ENCODE results near the gene LTBP1. TPM values are rescaled to one million over a fixed set of nuclear protein-coding genes. Genes with fewer than 3 reads are reported as not detected.
A peak's percentile ranks its signal among the peaks of the same experiment; 100 is the strongest.
"Not testable (repeated sequence)": the region's sequence is repeated elsewhere in the genome, so short reads cannot be mapped to it uniquely, and the experiment has no call there.

Gene LTBP1
- total RNA-seq, 3 donors from 2014 or later, result 13.3 to 18.7 (median 17.4) TPM

DNA sequence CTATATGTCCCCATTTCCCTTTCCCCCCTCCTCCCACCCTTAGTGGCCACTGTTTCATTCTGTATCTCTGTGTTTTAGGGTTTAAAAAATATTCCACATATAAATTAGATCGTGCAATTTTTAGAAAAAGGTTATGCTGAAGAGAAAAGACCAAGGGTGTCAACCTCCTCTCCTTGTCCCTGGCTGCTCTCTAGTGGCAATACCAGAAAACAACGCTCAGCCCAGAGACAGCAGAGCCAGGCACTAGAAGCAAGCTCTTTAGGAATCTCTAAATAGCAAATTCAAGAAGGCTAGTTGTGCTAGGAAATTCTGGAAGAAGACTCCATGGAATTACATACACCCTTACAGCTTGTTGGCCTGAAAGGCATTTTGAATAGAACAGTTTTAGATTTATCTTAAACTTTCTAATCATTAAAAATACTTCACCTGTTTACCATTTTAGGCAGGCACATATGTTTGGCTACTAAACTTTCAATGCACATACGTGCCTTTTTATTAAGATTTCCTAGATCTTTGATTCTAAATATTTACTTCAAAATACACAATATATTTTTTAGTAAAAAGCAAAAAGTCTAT lies 494.6 kb downstream of the LTBP1 start:
- Histone ChIP-seq H3K27me3 (no peaks in the 10 kb centered on the region), H3K4me1 (no peaks in the 10 kb centered on the region), H3K27ac (no peak overlapping the region), H3K36me3 (no peaks in the 10 kb centered on the region), H3K9me3 (no peaks in the 10 kb centered on the region), H3K4me3 (no peak overlapping the region)
- intact Hi-C loops (cut with DNase I; ENCODE audit: low total_unique reads), result no loop called here
- no peak for TF ChIP-seq POLR2A (IDR thresholded peaks at IDR 0.05)
- TF ChIP-seq, protein P1, sequence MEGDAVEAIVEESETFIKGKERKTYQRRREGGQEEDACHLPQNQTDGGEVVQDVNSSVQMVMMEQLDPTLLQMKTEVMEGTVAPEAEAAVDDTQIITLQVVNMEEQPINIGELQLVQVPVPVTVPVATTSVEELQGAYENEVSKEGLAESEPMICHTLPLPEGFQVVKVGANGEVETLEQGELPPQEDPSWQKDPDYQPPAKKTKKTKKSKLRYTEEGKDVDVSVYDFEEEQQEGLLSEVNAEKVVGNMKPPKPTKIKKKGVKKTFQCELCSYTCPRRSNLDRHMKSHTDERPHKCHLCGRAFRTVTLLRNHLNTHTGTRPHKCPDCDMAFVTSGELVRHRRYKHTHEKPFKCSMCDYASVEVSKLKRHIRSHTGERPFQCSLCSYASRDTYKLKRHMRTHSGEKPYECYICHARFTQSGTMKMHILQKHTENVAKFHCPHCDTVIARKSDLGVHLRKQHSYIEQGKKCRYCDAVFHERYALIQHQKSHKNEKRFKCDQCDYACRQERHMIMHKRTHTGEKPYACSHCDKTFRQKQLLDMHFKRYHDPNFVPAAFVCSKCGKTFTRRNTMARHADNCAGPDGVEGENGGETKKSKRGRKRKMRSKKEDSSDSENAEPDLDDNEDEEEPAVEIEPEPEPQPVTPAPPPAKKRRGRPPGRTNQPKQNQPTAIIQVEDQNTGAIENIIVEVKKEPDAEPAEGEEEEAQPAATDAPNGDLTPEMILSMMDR (IDR thresholded peaks at IDR 0.05), result peak in 1 of 3 donors; percentile 58
- no peak for DNase-seq (ENCODE audit: low spot score in 2 of 2)

DNA sequence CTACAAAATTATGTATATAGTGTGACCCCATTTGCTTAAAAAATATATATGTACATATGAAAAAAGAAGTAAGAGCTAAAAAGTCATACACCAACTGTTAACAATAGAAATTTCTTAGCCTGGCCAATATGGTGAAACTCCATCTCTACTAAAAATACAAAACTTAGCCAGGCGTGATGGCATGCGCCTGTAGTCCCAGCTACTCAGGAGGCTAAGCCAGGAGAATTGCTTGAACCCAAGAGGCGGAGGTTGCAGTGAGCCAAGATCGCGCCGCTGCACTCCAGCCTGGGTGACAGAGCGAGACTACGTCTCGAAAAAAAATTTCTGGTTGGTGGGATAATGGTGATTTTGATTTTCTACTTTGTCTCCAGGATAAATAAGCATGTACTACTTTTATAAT lies 495.3 kb downstream of the LTBP1 start:
- intact Hi-C loops (cut with DNase I; ENCODE audit: low total_unique reads); H3K27me3 ChIP-seq; DNase-seq (ENCODE audit: low spot score in 2 of 2); H3K36me3 ChIP-seq; H3K9me3 ChIP-seq; H3K4me3 ChIP-seq; H3K4me1 ChIP-seq: not testable (repeated sequence)
- peak overlapping the region; percentile 41 to 45 for H3K27ac ChIP-seq

DNA sequence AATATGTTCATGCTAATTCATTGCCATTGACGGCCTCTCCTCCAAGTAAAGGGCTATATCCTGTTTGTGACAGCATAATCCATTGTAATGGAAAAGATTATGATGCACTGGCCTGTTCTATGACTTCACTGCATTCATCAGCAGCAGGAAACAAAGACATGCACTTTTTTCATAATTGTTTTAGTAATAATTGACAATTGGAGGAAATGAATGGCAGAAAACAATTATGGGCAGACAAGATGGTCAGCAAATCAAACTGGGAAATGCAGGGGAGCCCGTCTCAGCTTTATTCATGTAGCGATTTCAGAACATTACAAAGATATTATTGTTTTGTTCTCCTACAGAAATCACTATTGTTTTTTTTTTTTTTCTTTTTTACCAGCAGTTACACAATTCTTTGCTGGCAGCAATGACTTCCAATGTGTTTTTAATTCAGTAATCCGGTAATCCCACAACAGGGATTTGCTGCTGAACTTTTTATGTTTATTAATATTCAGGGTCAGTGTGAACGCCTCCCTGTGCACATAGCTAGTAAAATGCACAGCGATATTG lies 495.9 kb downstream of the LTBP1 start:
- H3K4me1 ChIP-seq, result no peaks in the 10 kb centered on the region
- H3K27ac ChIP-seq, result peak overlapping the region; percentile 41 to 45
- no peak overlapping the region for H3K4me3 ChIP-seq
- H3K9me3 ChIP-seq, result no peaks in the 10 kb centered on the region
- no peaks in the 10 kb centered on the region for H3K27me3 ChIP-seq
- intact Hi-C loops (cut with DNase I; ENCODE audit: low total_unique reads), result no loop called here
- no peak for DNase-seq (ENCODE audit: low spot score in 2 of 2)
- no peaks in the 10 kb centered on the region for H3K36me3 ChIP-seq
- no peak for TF ChIP-seq POLR2A (IDR thresholded peaks at IDR 0.05)
- TF ChIP-seq, protein P1 (IDR thresholded peaks at IDR 0.05), result no peak
- TF ChIP-seq POLR2AphosphoS5 (IDR thresholded peaks at IDR 0.05), result no peak

DNA sequence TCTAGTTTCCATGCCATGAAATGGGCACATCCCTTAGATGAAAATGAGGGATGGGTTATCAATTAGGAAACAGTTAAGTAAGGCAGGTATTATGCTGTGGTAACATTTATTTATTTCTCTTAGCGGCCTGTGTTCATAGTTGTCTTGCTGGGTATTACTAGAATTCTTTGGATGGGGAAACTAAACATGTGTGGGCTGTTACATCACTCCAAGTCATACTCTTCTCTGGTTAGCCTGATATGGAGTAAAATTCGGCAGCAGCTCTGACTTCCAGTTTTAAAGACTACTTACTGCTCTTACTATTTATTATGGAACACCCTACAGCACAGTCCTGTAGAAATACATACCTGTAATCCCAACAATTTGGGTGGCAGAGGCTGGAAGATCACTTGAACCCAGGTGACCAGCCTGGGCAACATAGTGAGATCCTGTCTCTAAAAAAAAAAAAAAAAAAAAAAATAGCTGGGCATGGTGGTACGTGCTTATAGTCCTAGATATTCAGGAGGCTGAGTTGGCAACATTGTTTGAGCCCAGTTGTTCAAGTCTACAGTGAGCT lies 496.6 kb downstream of the LTBP1 start:
- intact Hi-C loops (cut with DNase I; ENCODE audit: low total_unique reads), result no loop called here
- no peak for DNase-seq (ENCODE audit: low spot score in 2 of 2)
- peak overlapping the region in 1 of 2 donors; percentile 41 for H3K27ac ChIP-seq

GRCh38 chr2:33444967-33445366 lies 498.2 kb downstream of the LTBP1 start:
- no peak for DNase-seq (ENCODE audit: low spot score in 2 of 2)
- H3K4me3 ChIP-seq, result no peak overlapping the region
- no peaks in the 10 kb centered on the region for H3K9me3 ChIP-seq
- H3K27ac ChIP-seq, result no peak overlapping the region
- TF ChIP-seq POLR2AphosphoS5 (IDR thresholded peaks at IDR 0.05), result no peak
- no peak for TF ChIP-seq POLR2A (IDR thresholded peaks at IDR 0.05)
- TF ChIP-seq, protein P1 (IDR thresholded peaks at IDR 0.05), result no peak
- no peaks in the 10 kb centered on the region for H3K36me3 ChIP-seq
- H3K4me1 ChIP-seq, result no peaks in the 10 kb centered on the region
- intact Hi-C loops (cut with DNase I; ENCODE audit: low total_unique reads), result no loop called here
- H3K27me3 ChIP-seq, result no peaks in the 10 kb centered on the region

More for the DNA sequence above, 496.6 kb downstream of the LTBP1 start:
- Histone ChIP-seq H3K4me3 (no peak overlapping the region), H3K4me1 (no peaks in the 10 kb centered on the region), H3K27me3 (no peaks in the 10 kb centered on the region), H3K9me3 (no peaks in the 10 kb centered on the region), H3K36me3 (no peaks in the 10 kb centered on the region)
- no peak for TF ChIP-seq POLR2A (IDR thresholded peaks at IDR 0.05)
- TF ChIP-seq POLR2AphosphoS5 (IDR thresholded peaks at IDR 0.05), result no peak
- TF ChIP-seq, protein P1 (IDR thresholded peaks at IDR 0.05), result no peak

Measured in breast epithelium (tissue), 4 donors.